ENCODE data around the gene ORC4. TPM values are rescaled to one million over a fixed set of nuclear protein-coding genes. Genes with fewer than 3 reads are reported as not detected.

ORC4 gene
- total RNA-seq (10 to 100 TPM; 40.3 to 46.8 (median 42.1) TPM), total RNA-seq (14.1 to 58.3 (median 34.3) reads per million in 29 experiments)
- total RNA-seq (2013): 43.2 TPM

- Mint-ChIP-seq H3K4me1 (peaks cover 68 to 75% (median 72%) of the 10 kb centered on the region in 3 donors), H3K27ac (peak within 1 kb of the TSS; percentile 96 to 98), H3K4me3 (peak within 1 kb of the TSS; percentile 96 to 99 (median 99)), H3K9me3 (no peaks in the 10 kb centered on the region), H3K36me3 (peaks cover 8% of the 10 kb centered on the region), H3K27me3 (no peaks in the 10 kb centered on the region)
- Histone ChIP-seq H3K27me3 (replicated peaks in 1 of 2; ENCODE audit: control insufficient read depth in 2 of 2, extremely low read depth in 1 of 2, insufficient read depth in 2 of 2, low read length in 1 of 2) (no peaks in the 10 kb centered on the region), H3K9me3 (no peaks in the 10 kb centered on the region), H3K27ac (ENCODE audit: low read length) (peak within 1 kb of the TSS; percentile 96), H3K4me1 (ENCODE audit: control insufficient read depth in 1 of 2, extremely low read depth in 1 of 2, insufficient read depth in 2 of 2, low read length in 2 of 2) (peaks cover 16 to 27% of the 10 kb centered on the region in 2 experiments), H3K4me3 (ENCODE audit: control insufficient read depth in 1 of 2, extremely low read depth in 1 of 2, low read length in 1 of 2) (peak within 1 kb of the TSS; percentile 83 to 95), H3K36me3 (ENCODE audit: control insufficient read depth in 2 of 2, extremely low read depth in 1 of 2, insufficient read depth in 1 of 2, low read length in 1 of 2) (no peaks in the 10 kb centered on the region)
- CTCF ChIA-PET: interaction anchor here (0.5 to 2.4 kb wide), 15 partner anchors 9 to 625 kb away, joined by 3 to 18 read pairs (median 5); partner anchors contain the start of gene ACVR2A (in 1 of the 2)
- ATAC-seq (replicated peaks in 1 of 4) (peak; percentile 90 to 93 (median 92)), DNase-seq (peak; percentile 89 to 99 (median 94))
- under 1% methylated on average over 22 of the region's 52 CpGs for WGBS (ENCODE audit: insufficient coverage)
- POLR2A ChIA-PET: interaction anchor here (0.5 to 1.8 kb wide), 18 partner anchors 9 to 1566 kb away, joined by 3 to 13 read pairs (median 5); no protein-coding TSS in a partner anchor
Measured at GRCh38 chr2:148020111-148021058, at the start of gene ORC4. ORC4 (minus strand) TSS chr2:148020737; CDS start chr2:147975958, 44,779 bp downstream.

- no CpG with 5 or more reads among the region's 1 CpG for WGBS (ENCODE audit: insufficient coverage)
- CTCF ChIA-PET: interaction anchor here in 1 of 2 donors (0.6 kb wide), 1 partner anchor 80 kb away, joined by 4 read pairs; no protein-coding TSS in a partner anchor
- Histone ChIP-seq H3K9me3 (no peaks in the 10 kb centered on the region), H3K36me3 (ENCODE audit: control insufficient read depth in 2 of 2, extremely low read depth in 1 of 2, insufficient read depth in 1 of 2, low read length in 1 of 2) (no peaks in the 10 kb centered on the region), H3K4me1 (ENCODE audit: control insufficient read depth in 1 of 2, extremely low read depth in 1 of 2, insufficient read depth in 2 of 2, low read length in 2 of 2) (peaks cover 0 to 2% of the 10 kb centered on the region in 2 experiments), H3K27me3 (replicated peaks in 1 of 2; ENCODE audit: control insufficient read depth in 2 of 2, extremely low read depth in 1 of 2, insufficient read depth in 2 of 2, low read length in 1 of 2) (no peaks in the 10 kb centered on the region), H3K4me3 (ENCODE audit: control insufficient read depth in 1 of 2, extremely low read depth in 1 of 2, low read length in 1 of 2) (no peak overlapping the region), H3K27ac (ENCODE audit: low read length) (no peak overlapping the region)
- H3K4me3 Mint-ChIP-seq: no peak overlapping the region
- peaks cover 25% of the 10 kb centered on the region for H3K36me3 Mint-ChIP-seq
- H3K9me3 Mint-ChIP-seq: peaks cover 0 to 4% (median 0%) of the 10 kb centered on the region in 3 donors
- peaks cover 0 to 5% (median 3%) of the 10 kb centered on the region in 3 donors for H3K4me1 Mint-ChIP-seq
- POLR2A ChIA-PET: no interaction called here
- DNase-seq (no peak), ATAC-seq (replicated peaks in 1 of 4) (no peak)
- no peak overlapping the region for H3K27ac Mint-ChIP-seq
- no peaks in the 10 kb centered on the region for H3K27me3 Mint-ChIP-seq
Measured at GRCh38 chr2:148067801-148068200, 47.3 kb upstream of the ORC4 start.

GRCh38 chr2:148065936-148066335 lies 45.4 kb upstream of the ORC4 start:
- Mint-ChIP-seq H3K36me3 (peaks cover 16% of the 10 kb centered on the region), H3K4me1 (peaks cover 0 to 3% (median 3%) of the 10 kb centered on the region in 3 donors), H3K27me3 (no peaks in the 10 kb centered on the region), H3K27ac (no peak overlapping the region), H3K4me3 (no peak overlapping the region), H3K9me3 (peaks cover 0 to 4% (median 0%) of the 10 kb centered on the region in 3 donors)
- H3K4me1 ChIP-seq (ENCODE audit: control insufficient read depth in 1 of 2, extremely low read depth in 1 of 2, insufficient read depth in 2 of 2, low read length in 2 of 2): no peaks in the 10 kb centered on the region
- no peaks in the 10 kb centered on the region for H3K9me3 ChIP-seq
- WGBS (ENCODE audit: insufficient coverage): 90% methylated on average over 2 of the region's 6 CpGs
- H3K36me3 ChIP-seq (ENCODE audit: control insufficient read depth in 2 of 2, extremely low read depth in 1 of 2, insufficient read depth in 1 of 2, low read length in 1 of 2): no peaks in the 10 kb centered on the region
- no peaks in the 10 kb centered on the region for H3K27me3 ChIP-seq (replicated peaks in 1 of 2; ENCODE audit: control insufficient read depth in 2 of 2, extremely low read depth in 1 of 2, insufficient read depth in 2 of 2, low read length in 1 of 2)
- POLR2A ChIA-PET: interaction anchor here in 1 of 2 donors (0.6 kb wide), 1 partner anchor 11 kb away, joined by 9 read pairs; no protein-coding TSS in a partner anchor
- no peak overlapping the region for H3K4me3 ChIP-seq (ENCODE audit: control insufficient read depth in 1 of 2, extremely low read depth in 1 of 2, low read length in 1 of 2)
- ATAC-seq (replicated peaks in 1 of 4): no peak
- no peak overlapping the region for H3K27ac ChIP-seq (ENCODE audit: low read length)
- CTCF ChIA-PET: no interaction called here
- no peak for DNase-seq

- Mint-ChIP-seq H3K27me3 (no peaks in the 10 kb centered on the region), H3K36me3 (peaks cover 15% of the 10 kb centered on the region), H3K4me1 (no peaks in the 10 kb centered on the region), H3K9me3 (peaks cover 0 to 4% (median 0%) of the 10 kb centered on the region in 3 donors), H3K4me3 (no peak overlapping the region), H3K27ac (no peak overlapping the region)
- ATAC-seq (replicated peaks in 1 of 4) (no peak), DNase-seq (no peak)
- H3K27ac ChIP-seq (ENCODE audit: low read length): no peak overlapping the region
- no peak overlapping the region for H3K4me3 ChIP-seq (ENCODE audit: control insufficient read depth in 1 of 2, extremely low read depth in 1 of 2, low read length in 1 of 2)
- ChIA-PET POLR2A (interaction anchor here in 1 of 2 donors (0.6 kb wide), 1 partner anchor 251 kb away, joined by 3 read pairs; no protein-coding TSS in a partner anchor), CTCF (interaction anchor here in 1 of 2 donors (0.6 kb wide), 1 partner anchor 126 kb away, joined by 3 read pairs; no protein-coding TSS in a partner anchor)
- H3K9me3 ChIP-seq: no peaks in the 10 kb centered on the region
- no CpG with 5 or more reads among the region's 2 CpGs for WGBS (ENCODE audit: insufficient coverage)
- no peaks in the 10 kb centered on the region for H3K27me3 ChIP-seq (replicated peaks in 1 of 2; ENCODE audit: control insufficient read depth in 2 of 2, extremely low read depth in 1 of 2, insufficient read depth in 2 of 2, low read length in 1 of 2)
- H3K36me3 ChIP-seq (ENCODE audit: control insufficient read depth in 2 of 2, extremely low read depth in 1 of 2, insufficient read depth in 1 of 2, low read length in 1 of 2): no peaks in the 10 kb centered on the region
- no peaks in the 10 kb centered on the region for H3K4me1 ChIP-seq (ENCODE audit: control insufficient read depth in 1 of 2, extremely low read depth in 1 of 2, insufficient read depth in 2 of 2, low read length in 2 of 2)
Measured at GRCh38 chr2:148063633-148064032, 43.1 kb upstream of the ORC4 start.

GRCh38 chr2:148058641-148059040 lies 38.1 kb upstream of the ORC4 start:
- CTCF ChIA-PET: no interaction called here
- Histone ChIP-seq H3K27ac (ENCODE audit: low read length) (no peak overlapping the region), H3K4me1 (ENCODE audit: control insufficient read depth in 1 of 2, extremely low read depth in 1 of 2, insufficient read depth in 2 of 2, low read length in 2 of 2) (no peaks in the 10 kb centered on the region), H3K36me3 (ENCODE audit: control insufficient read depth in 2 of 2, extremely low read depth in 1 of 2, insufficient read depth in 1 of 2, low read length in 1 of 2) (peaks cover 0 to 2% of the 10 kb centered on the region in 2 donors), H3K9me3 (no peaks in the 10 kb centered on the region), H3K27me3 (replicated peaks in 1 of 2; ENCODE audit: control insufficient read depth in 2 of 2, extremely low read depth in 1 of 2, insufficient read depth in 2 of 2, low read length in 1 of 2) (no peaks in the 10 kb centered on the region), H3K4me3 (ENCODE audit: control insufficient read depth in 1 of 2, extremely low read depth in 1 of 2, low read length in 1 of 2) (no peak overlapping the region)
- Mint-ChIP-seq H3K36me3 (peaks cover 11% of the 10 kb centered on the region), H3K27me3 (no peaks in the 10 kb centered on the region), H3K4me3 (no peak overlapping the region), H3K4me1 (peaks cover 0 to 4% (median 3%) of the 10 kb centered on the region in 3 donors), H3K9me3 (no peaks in the 10 kb centered on the region), H3K27ac (no peak overlapping the region)
- POLR2A ChIA-PET: no interaction called here
- DNase-seq: no peak
- ATAC-seq (replicated peaks in 1 of 4): no peak
- no CpG with 5 or more reads among the region's 1 CpG for WGBS (ENCODE audit: insufficient coverage)

GRCh38 chr2:148052687-148053086 lies 32.1 kb upstream of the ORC4 start:
- no peaks in the 10 kb centered on the region for H3K27me3 ChIP-seq (replicated peaks in 1 of 2; ENCODE audit: control insufficient read depth in 2 of 2, extremely low read depth in 1 of 2, insufficient read depth in 2 of 2, low read length in 1 of 2)
- DNase-seq (no peak), ATAC-seq (replicated peaks in 1 of 4) (no peak)
- H3K36me3 ChIP-seq (ENCODE audit: control insufficient read depth in 2 of 2, extremely low read depth in 1 of 2, insufficient read depth in 1 of 2, low read length in 1 of 2): peaks cover 0 to 2% of the 10 kb centered on the region in 2 donors
- no peak overlapping the region for H3K27ac ChIP-seq (ENCODE audit: low read length)
- Mint-ChIP-seq H3K4me1 (peaks cover 27 to 46% (median 31%) of the 10 kb centered on the region in 3 donors), H3K36me3 (peaks cover 16% of the 10 kb centered on the region), H3K4me3 (no peak overlapping the region), H3K9me3 (peaks cover 0 to 7% (median 3%) of the 10 kb centered on the region in 3 donors), H3K27ac (no peak overlapping the region), H3K27me3 (no peaks in the 10 kb centered on the region)
- H3K4me1 ChIP-seq (ENCODE audit: control insufficient read depth in 1 of 2, extremely low read depth in 1 of 2, insufficient read depth in 2 of 2, low read length in 2 of 2): peaks cover 0 to 2% of the 10 kb centered on the region in 2 experiments
- no CpG with 5 or more reads among the region's 3 CpGs for WGBS (ENCODE audit: insufficient coverage)
- H3K4me3 ChIP-seq (ENCODE audit: control insufficient read depth in 1 of 2, extremely low read depth in 1 of 2, low read length in 1 of 2): no peak overlapping the region
- H3K9me3 ChIP-seq: no peaks in the 10 kb centered on the region
- ChIA-PET POLR2A (no interaction called here), CTCF (interaction anchor here in 1 of 2 donors (0.6 kb wide), 1 partner anchor 687 kb away, joined by 4 read pairs; no protein-coding TSS in a partner anchor)

Measured in T-cell (primary cell).